GM19455 (cell line): ENCODE measurements around the gene PREX1.

Source experiments
- ATAC-seq: cut with Tn5 transposase; IDR thresholded peaks from one replicate; pipeline ENCODE4 v1.9.1; 2021; ENCODE audit not compliant: unreplicated experiment

PREX1 gene

GRCh38 chr20:48737434-48738093 lies 90.2 kb downstream of the PREX1 start:
- no peak for ATAC-seq

GRCh38 chr20:48736636-48737035 lies 91.2 kb downstream of the PREX1 start:
- ATAC-seq = no peak

- ATAC-seq = no peak
Measured at GRCh38 chr20:48736231-48736630, 91.6 kb downstream of the PREX1 start.

GRCh38 chr20:48735112-48735511 lies 92.7 kb downstream of the PREX1 start:
- no peak for ATAC-seq

- no peak for ATAC-seq
Measured at GRCh38 chr20:48734104-48734749, 93.6 kb downstream of the PREX1 start.

GRCh38 chr20:48733296-48733790 lies 94.5 kb downstream of the PREX1 start:
- ATAC-seq = no peak

GRCh38 chr20:48732081-48732829 lies 95.5 kb downstream of the PREX1 start:
- ATAC-seq = no peak

- no peak for ATAC-seq
Measured at GRCh38 chr20:48731536-48731935, 96.3 kb downstream of the PREX1 start.

- no peak for ATAC-seq
Measured at GRCh38 chr20:48730977-48731376, 96.8 kb downstream of the PREX1 start.

GRCh38 chr20:48729538-48729937 lies 98.3 kb downstream of the PREX1 start:
- no peak for ATAC-seq

GRCh38 chr20:48728042-48728825 lies 99.6 kb downstream of the PREX1 start:
- no peak for ATAC-seq

GRCh38 chr20:48727226-48727625 lies 100.6 kb downstream of the PREX1 start:
- ATAC-seq = no peak

GRCh38 chr20:48725555-48725991 lies 102.2 kb downstream of the PREX1 start:
- no peak for ATAC-seq

- no peak for ATAC-seq
Measured at GRCh38 chr20:48724891-48725554, 102.8 kb downstream of the PREX1 start.

GRCh38 chr20:48724382-48724781 lies 103.4 kb downstream of the PREX1 start:
- no peak for ATAC-seq

- no peak for ATAC-seq
Measured at GRCh38 chr20:48723308-48724264, 104.2 kb downstream of the PREX1 start.

- ATAC-seq = no peak
Measured at GRCh38 chr20:48722737-48723191, 105.0 kb downstream of the PREX1 start.

- ATAC-seq = no peak
Measured at GRCh38 chr20:48722002-48722731, 105.6 kb downstream of the PREX1 start.
